DOHH2 (cell line): Measurements from ENCODE around the gene THAP11.

Experiments
- H3F3A ChIP-seq: fragments of 200-600 bp; sonication (generic), shearing (Covaris generic); 2 replicates; pipeline ENCODE4 v1.6.0; 2016; ENCODE audit warnings: antibody characterized with exemption, mild to moderate bottlenecking; ENCODE audit not compliant: control insufficient read depth, insufficient read depth
- H3K27ac ChIP-seq: fragments of 200-600 bp; sonication (generic); 2 replicates; pipeline ENCODE4 v1.5.1; 2014; ENCODE audit warnings: low read depth, mild to moderate bottlenecking, low read length, moderate library complexity
- H3K27me3 ChIP-seq: fragments of 200-600 bp; sonication (generic); 2 replicates; pipeline ENCODE4 v1.6.1; 2014; ENCODE audit warnings: mild to moderate bottlenecking, low read length, mixed read lengths; ENCODE audit not compliant: control insufficient read depth
- H3K36me3 ChIP-seq: fragments of 200-600 bp; sonication (generic); 2 replicates; pipeline ENCODE4 v1.6.1; 2014; ENCODE audit warnings: mild to moderate bottlenecking, low read length, moderate library complexity, mixed read lengths; ENCODE audit not compliant: control insufficient read depth
- H3K4me1 ChIP-seq: fragments of 200-600 bp; sonication (generic); 2 replicates; pipeline ENCODE4 v1.6.1; 2014; ENCODE audit warnings: mild to moderate bottlenecking, low read length, mixed read lengths; ENCODE audit not compliant: control insufficient read depth
- H3K4me2 ChIP-seq: fragments of 200-600 bp; sonication (generic); 2 replicates; pipeline ENCODE4 v1.6.0; 2014; ENCODE audit warnings: mild to moderate bottlenecking, low read length, moderate library complexity
- H3K4me3 ChIP-seq: fragments of 200-600 bp; sonication (generic); 2 replicates; pipeline ENCODE4 v1.5.1; 2014; ENCODE audit warnings: mild to moderate bottlenecking, low read length, mixed read lengths
- H3K79me2 ChIP-seq: fragments of 200-600 bp; sonication (generic); 2 replicates; pipeline ENCODE4 v1.6.1; 2014; ENCODE audit warnings: mild to moderate bottlenecking, low read length, mixed read lengths; ENCODE audit not compliant: control insufficient read depth
- H3K9me2 ChIP-seq: fragments of 200-600 bp; sonication (generic); replicated peaks from 2 replicates; pipeline ENCODE4 v1.6.1; 2014; ENCODE audit warnings: mild to moderate bottlenecking, low read length, mixed read lengths; ENCODE audit not compliant: control insufficient read depth
- H3K9me3 ChIP-seq: fragments of 200-600 bp; sonication (generic); 2 replicates; pipeline ENCODE4 v1.6.1; 2014; ENCODE audit warnings: antibody characterized with exemption, low read length, mixed read lengths; ENCODE audit not compliant: control insufficient read depth, insufficient read depth
- H4K20me1 ChIP-seq: fragments of 200-600 bp; sonication (generic); 2 replicates; pipeline ENCODE4 v1.6.0; 2014; ENCODE audit warnings: low read depth, mild to moderate bottlenecking, antibody characterized with exemption, low read length, moderate library complexity; ENCODE audit not compliant: control insufficient read depth, insufficient read depth
- CTCF ChIP-seq: fragments of 200-600 bp; sonication (generic); IDR thresholded peaks from one replicate; pipeline ENCODE4 v1.5.1; 2014; ENCODE audit warnings: antibody characterized with exemption, mild to moderate bottlenecking, low read depth, low read length; ENCODE audit not compliant: poor library complexity, severe bottlenecking
- EZH2phosphoT487 ChIP-seq: fragments of 200-600 bp; sonication (generic); IDR thresholded peaks from 2 replicates; pipeline ENCODE4 v1.6.1; 2017; ENCODE audit warnings: borderline replicate concordance, mild to moderate bottlenecking, antibody characterized with exemption, low read length, moderate library complexity, mixed read lengths

Gene THAP11

GRCh38 chr16:67865318-67865717 is 23.2 kb downstream of the THAP11 start:
- Histone ChIP-seq H3K4me2 (no peak overlapping the region), H3K79me2 (peaks cover 49% of the 10 kb centered on the region), H3K4me1 (no peaks in the 10 kb centered on the region), H4K20me1 (peaks cover 4% of the 10 kb centered on the region; the same call in 1 of the 2 replicates), H3F3A (peaks cover 3% of the 10 kb centered on the region), H3K27me3 (no peaks in the 10 kb centered on the region), H3K36me3 (peaks cover 57% of the 10 kb centered on the region), H3K9me3 (no peaks in the 10 kb centered on the region), H3K27ac (no peak overlapping the region), H3K4me3 (no peak overlapping the region), H3K9me2 (no peaks in the 10 kb centered on the region)
- TF ChIP-seq CTCF (peak; percentile 49), EZH2phosphoT487 (no peak)

GRCh38 chr16:67868290-67868689 is 26.2 kb downstream of the THAP11 start:
- peaks cover 18% of the 10 kb centered on the region for H3F3A ChIP-seq
- no peaks in the 10 kb centered on the region for H3K9me3 ChIP-seq
- H3K4me2 ChIP-seq, result no peak overlapping the region
- H3K4me3 ChIP-seq, result no peak overlapping the region
- no peaks in the 10 kb centered on the region for H3K9me2 ChIP-seq
- no peak for TF ChIP-seq CTCF
- TF ChIP-seq EZH2phosphoT487, result no peak
- H3K36me3 ChIP-seq, result peaks cover 59% of the 10 kb centered on the region
- peaks cover 7% of the 10 kb centered on the region for H3K4me1 ChIP-seq
- no peak overlapping the region for H3K27ac ChIP-seq
- H3K27me3 ChIP-seq, result no peaks in the 10 kb centered on the region
- no peaks in the 10 kb centered on the region for H4K20me1 ChIP-seq
- peaks cover 24% of the 10 kb centered on the region for H3K79me2 ChIP-seq

GRCh38 chr16:67869653-67870052 is 27.5 kb downstream of the THAP11 start:
- no peaks in the 10 kb centered on the region for H3K9me3 ChIP-seq
- peaks cover 16% of the 10 kb centered on the region for H3K4me1 ChIP-seq
- no peak overlapping the region for H3K4me3 ChIP-seq
- H3K4me2 ChIP-seq, result no peak overlapping the region
- peaks cover 18% of the 10 kb centered on the region for H3F3A ChIP-seq
- no peaks in the 10 kb centered on the region for H4K20me1 ChIP-seq
- peaks cover 26% of the 10 kb centered on the region for H3K79me2 ChIP-seq
- no peaks in the 10 kb centered on the region for H3K9me2 ChIP-seq
- no peak overlapping the region for H3K27ac ChIP-seq
- TF ChIP-seq EZH2phosphoT487 (no peak), CTCF (no peak)
- H3K36me3 ChIP-seq, result peaks cover 56% of the 10 kb centered on the region
- H3K27me3 ChIP-seq, result no peaks in the 10 kb centered on the region

GRCh38 chr16:67871256-67871655 is 29.1 kb downstream of the THAP11 start:
- Histone ChIP-seq H3K9me3 (no peaks in the 10 kb centered on the region), H3K27me3 (no peaks in the 10 kb centered on the region), H4K20me1 (peaks cover 4% of the 10 kb centered on the region; the same call in 1 of the 2 replicates), H3K79me2 (peaks cover 34% of the 10 kb centered on the region), H3K9me2 (no peaks in the 10 kb centered on the region), H3K4me3 (no peak overlapping the region), H3K4me2 (no peak overlapping the region), H3K27ac (no peak overlapping the region), H3K4me1 (peaks cover 22% of the 10 kb centered on the region), H3F3A (peaks cover 18% of the 10 kb centered on the region), H3K36me3 (peaks cover 56% of the 10 kb centered on the region)
- TF ChIP-seq EZH2phosphoT487, result no peak
- TF ChIP-seq CTCF, result no peak
